ENCODE measurements around the gene FAM47E. TPM values are rescaled to one million over a fixed set of nuclear protein-coding genes. Genes with fewer than 3 reads are reported as not detected.

Gene FAM47E
- total and polyA plus RNA-seq, 2 of the 8 experiments (the other 6 are each of a cell fraction or from before 2014, with no cell fraction given): 1.3 to 1.4 TPM

DNA sequence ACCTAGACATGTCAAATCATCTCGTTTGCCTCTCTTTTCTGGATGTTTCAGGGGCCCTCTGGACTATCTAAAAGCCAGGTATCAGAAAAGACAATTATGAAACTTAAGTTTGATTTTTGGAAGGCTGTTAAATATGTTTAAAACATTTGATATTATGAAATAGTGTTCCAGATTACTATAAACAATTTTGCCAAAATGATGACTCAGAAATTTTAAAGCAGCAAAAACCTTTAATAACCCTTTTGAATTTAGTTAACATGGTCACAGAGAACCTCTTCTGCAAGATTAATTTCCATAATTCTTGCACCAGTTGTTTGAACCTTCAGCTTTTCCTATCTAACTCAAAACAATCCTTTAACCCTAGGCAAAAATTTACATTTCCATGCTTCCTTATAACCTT is 18.8 kb upstream of the FAM47E start:
- no peak overlapping the region for H2BK20ac ChIP-seq (ENCODE audit: low read length)
- no peak overlapping the region for H2AK5ac ChIP-seq (ENCODE audit: low read depth, low read length)
- H3K9me3 ChIP-seq (ENCODE audit: insufficient read depth in 2 of 2, low read depth in 1 of 2, low read length in 1 of 2): peaks cover 3 to 11% of the 10 kb centered on the region in 2 experiments; a peak in 2 of 4 replicates
- H3K79me2 ChIP-seq (ENCODE audit: control insufficient read depth in 1 of 2, insufficient read depth in 2 of 2, low read length in 2 of 2): peaks cover 0 to 12% of the 10 kb centered on the region in 2 experiments; a peak in 1 of 4 replicates
- H3K23ac ChIP-seq (ENCODE audit: insufficient read length): no peak overlapping the region
- H3K27ac ChIP-seq (ENCODE audit: low read depth, low read length): no peak overlapping the region
- H3K56ac ChIP-seq (replicated peaks; ENCODE audit: insufficient read length, low read depth, low read length): no peak overlapping the region
- no peak for DNase-seq (ENCODE audit: low read depth in 1 of 2, low spot score in 2 of 2)
- POLR2A ChIA-PET (ENCODE audit: partially characterized antibody): interaction anchor here (0.6 to 1.9 kb wide), 3 partner anchors 12 to 194 kb away, joined by 3 to 4 read pairs (median 3); partner anchors contain the start of gene STBD1
- peaks cover 0 to 18% (median 0%) of the 10 kb centered on the region in 4 experiments; a peak in 3 of 8 replicates for H3K36me3 ChIP-seq (ENCODE audit: control insufficient read depth in 2 of 4, insufficient read depth in 4 of 4, low read length in 3 of 4)
- H4K5ac ChIP-seq (ENCODE audit: insufficient read length, low read depth, low read length): no peak overlapping the region
- H3K23me2 ChIP-seq (ENCODE audit: low read depth, low read length): no peaks in the 10 kb centered on the region
- H4K20me1 ChIP-seq (replicated peaks in 1 of 2; ENCODE audit: control insufficient read depth in 1 of 2, insufficient read depth in 2 of 2, low read length in 2 of 2): no peaks in the 10 kb centered on the region
- no peaks in the 10 kb centered on the region for H3K79me1 ChIP-seq (ENCODE audit: low read depth, low read length)
- peaks cover 3 to 9% (median 5%) of the 10 kb centered on the region in 4 experiments; a peak in 6 of 7 replicates for H3K4me1 ChIP-seq (replicated peaks in 1 of 4; ENCODE audit: control insufficient read depth in 3 of 4, insufficient read depth in 4 of 4, low read length in 3 of 4)
- no peak overlapping the region for H3K9ac ChIP-seq (replicated peaks in 1 of 4; ENCODE audit: extremely low read depth in 1 of 4, low read depth in 3 of 4, low read length in 3 of 4)
- CTCF ChIA-PET (ENCODE audit: partially characterized antibody): interaction anchor here (0.7 to 1.9 kb wide), 5 partner anchors 8 to 145 kb away, joined by 3 to 7 read pairs (median 5); no protein-coding TSS in a partner anchor
- FAIRE-seq: no peak
- no peak overlapping the region for H2BK12ac ChIP-seq (ENCODE audit: low read depth, low read length)
- H4K91ac ChIP-seq (replicated peaks; ENCODE audit: insufficient read length, low read length): no peak overlapping the region
- H2AFZ ChIP-seq (ENCODE audit: low read length): no peak overlapping the region
- no peaks in the 10 kb centered on the region for H3K27me3 ChIP-seq (replicated peaks in 1 of 4; ENCODE audit: control insufficient read depth in 3 of 4, extremely low read depth in 1 of 4, insufficient read depth in 3 of 4, low read length in 3 of 4)
- peak overlapping the region in 2 of 4 experiments; percentile 47 to 60; a peak in 3 of 8 replicates for H3K4me3 ChIP-seq (ENCODE audit: extremely low read depth in 1 of 4, insufficient read depth in 2 of 4, low read depth in 3 of 4, low read length in 4 of 4)
- WGBS, 2 experiments (ENCODE audit: extremely low coverage in 1 of 2, insufficient coverage in 1 of 2, insufficient read length in 1 of 2, insufficient replicate concordance in 2 of 2, low coverage in 1 of 2, low lambda C conversion rate in 2 of 2, missing lambda C conversion rate in 1 of 2): 80% methylated on average over 1 of the region's 1 CpG; no CpG with 5 or more reads in 1 of the 2 experiments
- H3K18ac ChIP-seq (ENCODE audit: extremely low read depth, low read length): no peak overlapping the region
- H3K14ac ChIP-seq (ENCODE audit: insufficient read length): no peak overlapping the region
- no peak overlapping the region for H2BK15ac ChIP-seq (ENCODE audit: low read length)
- H4K8ac ChIP-seq (ENCODE audit: extremely low read depth, insufficient read depth, low read length): no peak overlapping the region
- no peak overlapping the region for H2BK120ac ChIP-seq (replicated peaks; ENCODE audit: low read depth, low read length)
- no peak overlapping the region for H2BK5ac ChIP-seq (ENCODE audit: low read depth, low read length)
- H3K4ac ChIP-seq (replicated peaks; ENCODE audit: insufficient read length, low read depth, low read length): no peak overlapping the region
- H3K4me2 ChIP-seq (ENCODE audit: insufficient read depth in 1 of 2, low read depth in 2 of 2, low read length in 2 of 2): peak overlapping the region; percentile 60 to 80; a peak in 3 of 4 replicates
- TF ChIP-seq POU5F1 (IDR thresholded peaks at IDR 0.05; ENCODE audit: low read depth, low read length) (no peak), RAD21 (IDR thresholded peaks at IDR 0.05 in 1 of 2, conservative IDR thresholded peaks at IDR 0.05 in 1 of 2; ENCODE audit: low read depth in 2 of 2, low read length in 2 of 2) (no peak), SIX5 (IDR thresholded peaks at IDR 0.05; ENCODE audit: low read depth, low read length) (no peak), TBP (IDR thresholded peaks at IDR 0.05; ENCODE audit: low read depth, low read length) (no peak), E2F6 (IDR thresholded peaks at IDR 0.05) (no peak), PHF8 (conservative IDR thresholded peaks at IDR 0.05; ENCODE audit: low read depth, low read length) (no peak), POLR2AphosphoS5 (IDR thresholded peaks at IDR 0.05; ENCODE audit: low read depth, low read length) (no peak), BRCA1 (IDR thresholded peaks at IDR 0.05; ENCODE audit: low read depth, low read length) (no peak), SUZ12 (IDR thresholded peaks at IDR 0.05; ENCODE audit: low read length) (no peak), CHD1 (IDR thresholded peaks at IDR 0.05; ENCODE audit: low read depth, low read length) (no peak), CEBPB (IDR thresholded peaks at IDR 0.05; ENCODE audit: low read depth, low read length) (no peak), ZNF274 (IDR thresholded peaks at IDR 0.05; ENCODE audit: borderline replicate concordance, extremely low read depth, low read length) (no peak)

Measured in H1 (cell line).